Middle frontal gyrus (tissue), 1 donor: ENCODE data around the gene RALGAPA1.
"Not testable (repeated sequence)": the region's sequence is repeated elsewhere in the genome, so short reads cannot be mapped to it uniquely, and the experiment has no call there.

Experiments
- DNase-seq: peaks from one replicate; pipeline ENCODE4 v3.0.0-alpha.2; 2015; ENCODE audit warnings: low spot score; ENCODE audit errors: extremely low spot score

The RALGAPA1 gene

DNA sequence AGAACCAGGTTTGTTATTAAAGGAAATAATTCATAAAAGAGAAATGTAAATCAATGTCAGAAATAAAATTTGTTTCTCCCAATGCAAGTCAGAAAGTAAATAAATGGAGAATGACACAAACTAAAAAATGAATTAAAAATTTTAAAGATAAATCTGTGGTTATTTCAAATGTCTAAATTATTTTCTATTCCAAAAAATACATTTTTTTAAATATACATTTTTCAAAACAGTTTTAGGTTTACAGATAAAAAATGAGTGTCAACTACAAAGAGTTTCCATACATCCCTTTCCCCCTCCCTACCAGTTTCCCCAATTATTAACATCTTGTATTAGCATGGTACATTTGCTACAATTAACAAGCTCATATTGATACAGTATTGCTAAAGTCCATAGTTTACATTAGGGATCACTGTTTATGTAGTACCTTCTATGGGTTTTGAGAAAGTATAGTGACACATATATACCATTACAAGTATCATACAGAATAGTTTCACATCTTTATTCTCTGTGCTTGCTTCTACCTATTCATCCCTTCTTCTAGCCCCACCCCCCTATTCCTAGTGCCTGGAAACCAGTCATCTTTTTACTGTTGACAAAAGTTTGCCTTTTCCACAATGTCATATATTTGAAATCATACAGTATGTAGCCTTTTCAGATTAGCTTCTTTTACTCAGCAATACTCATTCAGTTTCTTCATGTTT is 104.2 kb downstream of the RALGAPA1 start:
- DNase-seq = no peak

DNA sequence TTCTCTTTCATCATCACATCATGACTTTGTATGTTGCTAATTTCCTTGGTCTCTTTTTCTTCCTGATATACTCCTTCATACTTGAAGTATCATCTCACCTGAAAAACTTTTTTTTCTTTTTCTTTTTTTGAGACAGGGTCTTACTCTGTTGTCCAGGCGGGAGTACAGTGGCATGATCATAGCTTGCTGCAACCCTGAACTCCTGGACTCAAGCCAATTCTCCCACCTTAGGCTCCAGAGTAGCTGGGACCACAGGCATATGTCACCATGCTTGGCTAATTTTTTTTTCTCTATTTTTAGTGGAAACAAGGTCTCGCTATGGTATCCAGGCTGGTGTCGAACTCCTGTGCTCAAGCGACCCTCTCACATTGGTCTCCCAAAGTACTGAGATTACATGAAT is 107.6 kb downstream of the RALGAPA1 start:
- no peak for DNase-seq

DNA sequence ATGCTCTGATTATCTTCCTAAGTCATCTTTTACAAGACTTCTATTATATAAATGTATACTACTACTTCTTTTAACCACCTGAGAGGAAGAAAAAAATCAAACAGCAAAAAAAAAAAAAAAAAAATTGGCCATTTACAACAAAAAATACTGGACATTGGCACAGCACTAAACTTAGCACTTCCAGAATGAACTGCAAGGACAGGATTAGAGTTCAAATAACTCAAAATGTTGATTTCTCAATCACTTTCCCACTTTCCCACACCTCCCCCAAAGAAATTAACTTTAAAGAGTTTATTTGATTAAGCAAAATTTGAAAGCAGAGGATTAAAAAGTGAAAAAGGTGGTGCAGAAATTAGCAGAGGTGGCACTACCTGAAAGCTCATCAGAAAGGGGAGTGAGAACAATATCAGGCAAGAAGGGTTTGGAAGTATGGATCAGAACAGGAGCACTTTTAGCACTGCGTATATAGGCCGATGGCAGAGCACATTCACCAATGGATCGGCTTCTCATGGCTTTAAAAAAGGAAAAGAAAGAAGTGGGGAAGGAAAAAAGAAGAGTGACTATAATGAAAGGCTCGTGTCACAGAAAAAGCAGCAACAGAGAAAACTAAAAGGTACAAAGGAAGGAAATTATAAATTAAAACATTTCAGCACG is 109.2 kb downstream of the RALGAPA1 start:
- no peak for DNase-seq

DNA sequence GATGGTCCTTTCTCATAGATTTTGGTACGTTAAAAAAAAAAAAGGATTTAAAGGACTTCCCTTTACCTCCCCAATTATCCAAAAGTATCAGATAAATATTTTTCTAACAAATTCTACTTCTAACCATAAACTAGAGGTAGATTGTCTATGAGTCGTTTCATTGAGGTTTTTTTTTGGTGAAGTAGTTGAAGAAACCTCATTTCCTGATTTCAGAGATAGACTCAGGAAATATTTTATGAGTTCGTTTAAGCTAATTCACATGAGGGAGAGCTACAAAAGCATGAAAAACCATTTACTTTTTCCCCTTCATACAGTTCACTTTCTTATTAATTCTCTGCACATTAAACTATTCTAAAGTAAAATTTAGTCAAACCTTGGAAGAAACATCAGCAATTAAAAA is 112.5 kb downstream of the RALGAPA1 start:
- DNase-seq = no peak

DNA sequence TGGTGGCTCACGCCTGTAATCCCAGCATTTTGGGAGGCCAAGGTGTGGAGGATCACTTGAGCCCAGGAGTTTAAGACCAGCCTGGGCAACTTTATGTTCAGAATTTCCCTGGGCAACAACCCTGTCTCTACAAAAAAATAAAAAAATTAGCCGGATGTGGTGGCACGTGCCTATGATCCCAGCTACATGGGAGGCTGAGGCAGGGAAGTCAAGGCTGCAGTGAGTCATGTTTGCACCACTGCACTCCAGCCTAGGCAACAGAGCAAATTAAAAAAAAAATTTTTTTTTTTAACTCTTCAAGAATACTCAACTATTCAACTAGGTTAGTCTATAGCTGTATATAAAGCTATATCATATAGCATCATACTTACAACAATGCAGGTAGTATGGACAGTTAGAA is 113.0 kb downstream of the RALGAPA1 start:
- no peak for DNase-seq

DNA sequence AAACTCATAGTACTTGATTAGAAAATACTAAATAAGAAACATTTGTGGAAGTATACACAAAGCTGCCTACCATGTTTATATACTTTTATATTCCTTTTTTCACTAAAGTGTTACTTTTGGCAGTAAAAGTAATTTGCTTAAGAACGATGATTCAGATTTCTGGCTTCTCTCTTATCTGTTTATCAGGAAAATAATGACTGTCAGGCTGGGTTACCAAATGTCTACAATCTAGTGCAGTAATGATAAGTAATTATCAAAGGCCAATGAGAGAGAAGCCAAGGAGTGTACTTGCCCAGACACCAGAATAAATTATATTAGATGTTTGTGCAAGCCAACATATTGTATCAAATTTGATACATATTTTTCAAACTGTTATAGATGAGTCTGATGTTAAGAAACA is 113.4 kb downstream of the RALGAPA1 start:
- DNase-seq = no peak

DNA sequence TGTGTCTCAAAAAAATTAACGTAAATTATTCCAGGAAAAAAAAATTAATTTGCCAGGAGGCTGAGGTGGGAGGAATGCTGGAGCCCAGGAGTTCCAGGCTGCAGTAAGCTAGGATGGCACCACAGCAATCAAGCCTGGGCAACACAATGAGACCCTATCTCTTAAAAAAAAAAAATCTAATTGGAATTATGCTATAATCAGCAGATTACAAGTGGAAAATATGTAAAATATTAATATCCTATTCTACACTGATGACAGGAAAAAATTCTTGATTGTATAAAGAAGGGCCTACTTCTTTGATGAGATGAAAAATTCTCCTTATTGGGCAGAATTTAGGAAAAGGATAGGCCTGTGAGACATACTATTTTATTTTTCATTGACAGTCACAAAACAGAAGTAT is 114.0 kb downstream of the RALGAPA1 start:
- no peak for DNase-seq

DNA sequence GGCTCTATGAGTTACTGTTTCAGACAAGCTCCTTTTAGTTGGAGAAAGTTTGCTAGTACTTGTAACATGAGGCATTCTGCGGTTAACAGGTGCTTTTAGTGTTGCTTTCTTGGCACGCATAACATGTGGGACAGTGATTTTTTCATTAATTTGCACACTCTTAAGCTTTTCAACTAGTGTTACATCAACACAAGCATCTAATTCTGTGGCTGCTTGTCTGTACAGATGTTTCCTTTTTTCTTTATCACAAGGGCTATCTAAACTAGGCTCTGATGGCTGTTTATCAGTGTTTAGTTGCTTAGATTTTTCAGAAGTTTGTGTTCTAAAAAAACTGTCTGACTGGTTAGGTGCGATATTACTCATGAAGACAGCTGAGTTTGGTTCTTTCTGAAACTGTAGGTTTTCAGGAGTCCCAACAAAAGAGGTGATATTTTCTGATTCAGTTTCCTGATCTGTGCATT is 120.1 kb downstream of the RALGAPA1 start:
- no peak for DNase-seq

DNA sequence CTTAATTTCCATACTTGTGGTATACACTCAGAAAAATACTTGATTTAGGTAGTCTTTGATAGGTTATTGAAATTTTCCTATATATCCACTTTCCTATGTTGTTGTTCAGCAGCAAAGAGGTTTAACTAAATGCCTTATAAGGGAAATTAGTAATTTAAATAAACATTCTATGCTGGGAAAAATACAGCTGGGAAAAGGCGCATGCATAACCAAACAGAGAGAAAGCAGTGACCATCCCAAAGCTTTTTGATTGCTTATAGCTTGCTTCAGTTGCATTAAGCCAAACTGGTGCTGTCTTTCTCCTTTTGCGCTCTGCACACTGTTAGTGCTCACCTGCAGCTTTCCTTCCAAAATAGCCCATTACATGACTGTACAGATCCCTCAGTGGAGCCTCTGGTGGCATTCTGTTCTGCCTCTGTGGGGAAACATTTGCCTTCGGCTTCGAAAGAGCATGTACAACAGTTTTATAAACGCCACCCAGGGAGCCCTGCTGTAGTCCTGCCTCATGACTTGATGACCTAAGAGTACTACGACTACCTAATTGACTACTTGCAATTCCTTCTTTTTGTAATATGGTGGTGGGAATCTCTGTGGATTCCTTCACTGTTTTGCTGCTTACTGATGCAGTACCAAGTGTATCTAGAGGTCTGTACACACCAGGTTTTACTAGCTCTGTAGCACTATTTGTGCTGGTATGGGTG is 120.8 kb downstream of the RALGAPA1 start:
- DNase-seq = no peak

DNA sequence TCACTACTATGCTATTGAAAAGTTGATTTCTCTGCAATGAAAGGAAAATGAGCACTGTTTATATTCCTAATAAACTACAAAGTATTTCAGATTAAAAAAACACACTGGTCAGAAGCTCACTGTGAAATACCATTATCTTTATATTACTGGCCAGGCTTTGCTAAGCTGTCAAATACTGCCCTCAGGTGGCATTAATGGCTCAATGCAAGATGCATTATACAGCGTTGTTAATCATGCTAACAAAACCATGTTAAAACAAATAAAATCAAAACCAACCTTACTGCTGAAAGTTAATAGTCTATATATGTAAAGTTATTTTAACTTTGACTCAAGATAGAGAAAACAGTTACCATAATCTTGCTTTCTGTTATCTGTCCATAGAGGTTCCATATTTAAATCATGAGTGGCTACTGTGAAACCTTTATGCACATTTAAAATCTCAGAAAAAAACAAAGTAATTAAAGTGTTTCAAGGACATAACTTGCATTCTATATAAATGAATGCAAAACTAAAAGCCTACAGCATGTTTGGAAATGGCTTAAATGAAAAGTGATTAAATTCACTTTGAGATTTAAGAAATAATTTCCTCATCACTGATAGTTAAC is 121.7 kb downstream of the RALGAPA1 start:
- no peak for DNase-seq

DNA sequence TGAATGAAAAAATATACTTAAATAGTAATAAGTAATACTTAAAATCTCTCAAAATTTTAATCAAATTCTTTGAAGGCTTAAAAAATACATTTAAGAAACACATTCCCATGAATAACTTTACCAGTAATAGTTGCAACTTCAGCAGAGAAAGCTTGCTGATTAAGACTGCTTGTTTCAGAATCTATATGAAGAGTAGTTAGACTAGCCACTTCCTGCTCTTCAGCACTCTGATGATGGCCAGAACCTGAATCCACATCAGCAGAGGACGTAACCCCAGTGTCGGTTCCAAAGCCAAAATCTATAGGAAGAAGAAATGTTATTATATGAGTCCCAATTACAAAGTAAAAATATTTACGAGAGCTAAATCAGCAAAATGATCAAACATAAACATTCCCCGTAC is 125.4 kb downstream of the RALGAPA1 start:
- not testable (repeated sequence) for DNase-seq

DNA sequence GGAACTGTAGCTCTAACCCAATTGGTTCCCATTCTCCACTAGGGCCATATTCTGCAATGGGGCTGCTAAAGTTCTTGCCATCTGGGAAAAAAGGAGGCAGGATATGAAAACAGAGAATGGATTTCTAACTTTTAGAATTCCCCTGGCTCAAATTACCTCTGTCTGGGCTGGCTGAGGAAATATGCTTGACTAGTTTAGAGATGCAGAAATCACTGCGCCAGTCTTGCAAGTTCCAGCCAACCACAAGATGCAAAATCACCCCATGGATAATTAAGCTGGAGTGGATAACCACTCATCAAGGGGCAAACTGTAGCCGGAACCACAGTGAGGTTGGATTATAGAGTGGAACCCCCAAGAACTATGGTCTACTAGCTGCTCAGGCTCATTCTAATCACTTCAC is 126.3 kb downstream of the RALGAPA1 start:
- no peak for DNase-seq

DNA sequence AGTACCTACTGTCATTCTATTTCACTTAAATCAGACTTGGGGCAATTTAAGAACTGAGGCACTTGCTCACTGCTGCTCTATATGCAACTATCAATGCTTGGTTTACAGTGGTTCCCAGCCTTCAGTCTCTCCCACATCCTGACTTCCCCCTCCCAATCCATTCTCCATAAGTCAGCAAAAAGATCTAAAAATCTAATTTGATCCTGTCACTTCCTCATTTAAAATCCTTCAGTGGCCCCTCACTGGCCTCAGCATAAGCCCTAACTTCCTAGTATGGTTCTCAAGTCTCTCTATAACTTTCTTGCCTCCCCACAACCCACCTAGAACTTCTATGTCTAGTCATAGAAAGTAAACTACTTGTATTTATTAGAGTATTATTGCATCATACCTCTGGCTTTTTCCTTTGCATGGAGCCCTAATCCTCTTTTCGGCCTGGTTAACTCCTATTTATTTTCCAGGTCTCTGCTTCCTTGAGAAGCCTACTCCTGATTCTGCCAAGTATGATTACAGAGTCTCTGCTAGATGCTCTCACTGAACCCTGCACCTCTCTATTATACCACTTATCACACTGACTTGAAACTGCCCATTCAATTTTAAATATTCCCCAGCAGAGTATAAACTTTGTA is 130.6 kb downstream of the RALGAPA1 start:
- no peak for DNase-seq

DNA sequence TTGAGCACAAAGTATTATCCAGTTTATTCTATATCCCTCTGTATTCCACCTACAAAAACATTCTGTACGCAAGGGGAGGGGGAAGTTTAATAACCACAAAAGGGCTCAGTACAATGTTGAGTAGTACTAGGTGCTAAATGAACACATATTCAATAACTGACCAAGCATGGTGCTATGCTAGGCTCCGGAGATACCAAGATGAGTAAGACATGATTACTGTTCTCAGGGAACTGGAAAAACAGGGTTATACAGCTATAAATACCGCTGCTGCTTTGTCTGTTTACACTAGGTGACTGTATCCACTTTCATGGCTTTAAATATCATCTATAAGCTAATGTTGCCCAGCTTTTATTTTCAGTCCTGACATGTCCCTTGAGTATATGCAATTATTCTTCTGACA is 139.3 kb downstream of the RALGAPA1 start:
- DNase-seq = no peak

DNA sequence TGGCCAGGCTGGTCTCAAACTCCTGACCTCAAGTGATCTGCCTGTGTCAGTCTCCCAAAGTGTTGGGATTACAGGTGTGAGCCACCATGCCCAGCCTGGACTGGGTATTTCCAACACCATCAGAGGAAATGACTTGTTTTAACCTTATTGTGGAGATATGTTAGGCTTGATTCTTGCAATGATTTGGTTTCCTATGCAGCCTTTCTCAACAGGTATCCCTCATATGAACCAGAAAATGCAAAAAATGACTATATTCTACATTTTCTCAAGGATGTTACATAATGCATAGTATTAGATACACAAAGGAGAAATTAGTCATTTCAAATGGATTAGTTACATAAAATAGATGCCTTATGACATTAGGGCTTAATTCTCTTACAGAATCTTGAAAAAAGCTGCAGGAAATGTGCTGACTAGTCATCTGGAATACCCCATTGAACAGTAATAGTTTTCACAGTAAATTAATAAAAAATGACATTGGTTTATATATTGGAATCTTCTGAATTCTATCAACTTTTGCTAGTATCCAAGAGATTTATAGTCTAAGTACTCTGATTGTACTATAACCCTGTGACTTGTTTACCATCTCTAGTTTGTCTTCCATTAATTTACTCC is 142.6 kb downstream of the RALGAPA1 start:
- no peak for DNase-seq

DNA sequence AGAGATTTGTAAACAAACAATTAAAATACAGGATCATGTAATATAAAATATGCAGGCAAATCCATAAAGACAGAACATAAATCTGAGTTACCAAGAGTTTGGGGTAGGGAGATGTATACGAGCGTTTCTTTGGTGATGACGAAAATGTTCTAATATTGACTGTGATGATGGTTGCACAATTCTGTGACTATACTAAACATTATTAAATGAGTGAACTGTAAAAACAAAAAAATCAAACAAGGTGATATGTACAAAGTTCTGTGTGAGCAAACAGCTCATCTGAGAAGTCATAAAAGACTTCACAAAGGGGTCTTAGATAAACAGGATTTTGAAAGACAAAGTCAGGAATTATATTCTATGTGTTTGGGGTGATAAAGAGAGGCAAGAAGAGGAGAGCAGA is 147.2 kb downstream of the RALGAPA1 start:
- no peak for DNase-seq

DNA sequence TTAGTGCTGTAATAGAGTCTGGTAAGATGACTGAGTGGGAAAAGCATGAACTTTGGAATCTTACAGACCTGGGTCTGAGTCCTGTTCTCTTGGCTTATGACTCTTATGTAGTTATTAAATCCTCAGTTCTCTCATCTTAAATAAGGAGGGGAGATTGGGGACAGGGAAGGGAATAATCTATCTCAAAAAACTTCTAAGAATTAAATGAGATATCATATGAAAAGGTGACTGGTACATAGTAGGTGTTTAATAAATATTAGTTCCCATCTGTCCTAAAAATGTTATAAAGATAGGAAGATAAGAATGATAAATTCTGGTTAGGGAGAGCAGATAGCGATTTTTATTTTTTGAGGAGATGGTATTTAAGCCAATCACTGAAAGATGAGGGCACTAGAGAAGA is 156.1 kb downstream of the RALGAPA1 start:
- DNase-seq = no peak

DNA sequence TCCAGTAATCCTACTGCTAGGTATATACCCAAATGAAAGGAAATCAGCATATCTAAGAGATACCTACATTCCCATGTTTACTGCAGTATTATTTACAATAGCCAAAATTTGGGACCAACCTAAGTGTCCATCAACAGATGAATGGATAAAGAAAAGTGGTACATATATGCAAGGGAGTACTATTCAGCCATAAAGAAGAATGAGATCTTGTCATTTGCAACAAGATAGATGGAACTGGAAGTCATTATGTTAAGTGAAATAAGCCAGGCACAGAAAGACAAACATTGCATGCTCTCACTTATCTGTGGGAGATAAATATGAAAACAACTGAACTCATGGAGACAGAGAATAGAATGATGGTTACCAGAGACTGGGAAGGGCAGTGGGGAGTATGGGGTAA is 165.6 kb downstream of the RALGAPA1 start:
- DNase-seq = no peak

DNA sequence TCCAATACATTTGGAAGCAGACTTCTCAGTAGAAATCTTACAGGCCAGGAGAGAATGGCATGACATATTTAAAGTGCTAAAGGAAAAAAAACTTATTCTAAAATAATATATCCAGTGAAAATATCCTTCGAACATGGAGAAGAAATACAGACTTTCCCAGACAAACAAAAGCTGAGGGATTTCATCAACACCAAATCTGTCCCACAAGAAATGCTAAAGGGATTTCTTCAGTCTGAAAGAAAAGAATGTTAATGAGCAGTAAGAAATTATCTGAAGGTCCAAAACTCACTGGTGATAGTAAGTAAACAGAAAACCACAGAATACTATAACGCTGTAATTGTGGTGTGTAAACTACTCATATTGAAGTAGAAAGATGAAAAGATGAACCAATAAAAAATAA is 171.2 kb downstream of the RALGAPA1 start:
- no peak for DNase-seq

DNA sequence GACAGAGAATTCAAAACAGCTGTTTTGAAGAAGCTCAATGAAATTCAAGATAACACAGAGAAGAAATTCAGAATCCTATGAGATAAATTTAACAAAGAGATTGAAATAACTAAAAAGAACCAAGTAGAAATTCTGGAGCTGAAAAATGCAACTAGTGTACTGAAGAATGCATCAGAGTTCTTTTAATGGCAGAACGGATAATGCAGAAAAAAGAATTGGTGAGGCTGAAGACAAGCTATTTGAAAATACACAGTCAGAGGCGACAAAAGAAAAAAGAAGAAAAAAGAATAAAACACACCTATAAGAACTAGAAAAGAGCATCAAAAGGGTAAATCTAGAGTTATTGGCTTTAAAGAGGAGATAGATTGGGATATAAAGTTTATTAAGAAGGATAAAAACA is 171.8 kb downstream of the RALGAPA1 start:
- no peak for DNase-seq

DNA sequence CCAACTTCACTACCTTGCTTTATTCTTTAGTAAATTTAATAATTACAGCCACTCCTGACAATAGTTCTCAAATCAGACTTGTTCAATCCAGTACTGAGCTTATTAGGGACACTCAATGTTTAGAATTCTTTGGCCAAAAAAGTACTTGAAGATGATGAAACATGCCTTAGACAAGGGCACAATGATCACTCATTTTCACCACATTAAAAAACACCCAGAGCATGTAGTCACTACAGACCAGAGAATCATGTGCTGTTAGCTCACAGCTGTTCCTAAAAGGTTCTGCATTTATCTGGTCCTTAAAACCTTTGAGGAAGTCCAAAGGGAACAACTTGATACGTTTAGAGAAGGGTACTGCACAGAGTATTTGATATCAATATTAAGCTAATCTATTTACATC is 176.4 kb downstream of the RALGAPA1 start:
- no peak for DNase-seq
